ENCODE data around the gene SULT1A2. TPM values are rescaled to one million over a fixed set of nuclear protein-coding genes. Genes with fewer than 3 reads are reported as not detected.

The SULT1A2 gene
- total and polyA plus RNA-seq, 2 of the 13 experiments (the other 11 are each of a cell fraction or from before 2014, with no cell fraction given), result 33.0 to 34.2 TPM

- TF ChIP-seq TRAFD1 (CRISPR knock-in tag; IDR thresholded peaks at IDR 0.05; ENCODE audit: borderline replicate concordance) (no peak), ZNF317 (CRISPR knock-in tag; IDR thresholded peaks at IDR 0.05) (no peak), GABPB1 (CRISPR knock-in tag; IDR thresholded peaks at IDR 0.05) (peak; percentile 38; the same call in 1 of the 2 replicates), TP53 (CRISPR knock-in tag; conservative IDR thresholded peaks at IDR 0.05) (no peak), DMAP1 (CRISPR knock-in tag; IDR thresholded peaks at IDR 0.05) (0 out of 2 replicates have a peak, but pooled peaks have one; percentile 42), KAT8 (CRISPR knock-in tag; IDR thresholded peaks at IDR 0.05) (peak; percentile 38; the same call in 1 of the 2 replicates), DPF2 (CRISPR knock-in tag; IDR thresholded peaks at IDR 0.05; ENCODE audit: borderline replicate concordance, low read depth) (no peak), ZNF34 (CRISPR knock-in tag; IDR thresholded peaks at IDR 0.05; ENCODE audit: borderline replicate concordance) (no peak), REXO4 (CRISPR knock-in tag; IDR thresholded peaks at IDR 0.05; ENCODE audit: borderline replicate concordance) (no peak), NFE2 (CRISPR knock-in tag; IDR thresholded peaks at IDR 0.05) (no peak), HNF1A (IDR thresholded peaks at IDR 0.05; ENCODE audit: low read depth) (no peak), HNF1A (CRISPR knock-in tag; IDR thresholded peaks at IDR 0.05; ENCODE audit: borderline replicate concordance) (no peak), ZSCAN20 (CRISPR knock-in tag; IDR thresholded peaks at IDR 0.05; ENCODE audit: borderline replicate concordance) (no peak), TCF7 (IDR thresholded peaks at IDR 0.05; ENCODE audit: low read depth) (no peak), ZNF709 (CRISPR knock-in tag; IDR thresholded peaks at IDR 0.05) (no peak), POGZ (CRISPR knock-in tag; IDR thresholded peaks at IDR 0.05) (no peak), KMT2B (CRISPR knock-in tag; IDR thresholded peaks at IDR 0.05) (no peak), MTA1 (CRISPR knock-in tag; IDR thresholded peaks at IDR 0.05; ENCODE audit: borderline replicate concordance) (no peak), ZNF883 (CRISPR knock-in tag; IDR thresholded peaks at IDR 0.05; ENCODE audit: not compliant biosample characterization) (no peak), ZNF124 (CRISPR knock-in tag; IDR thresholded peaks at IDR 0.05) (no peak)
- TF ChIP-seq, protein P1, sequence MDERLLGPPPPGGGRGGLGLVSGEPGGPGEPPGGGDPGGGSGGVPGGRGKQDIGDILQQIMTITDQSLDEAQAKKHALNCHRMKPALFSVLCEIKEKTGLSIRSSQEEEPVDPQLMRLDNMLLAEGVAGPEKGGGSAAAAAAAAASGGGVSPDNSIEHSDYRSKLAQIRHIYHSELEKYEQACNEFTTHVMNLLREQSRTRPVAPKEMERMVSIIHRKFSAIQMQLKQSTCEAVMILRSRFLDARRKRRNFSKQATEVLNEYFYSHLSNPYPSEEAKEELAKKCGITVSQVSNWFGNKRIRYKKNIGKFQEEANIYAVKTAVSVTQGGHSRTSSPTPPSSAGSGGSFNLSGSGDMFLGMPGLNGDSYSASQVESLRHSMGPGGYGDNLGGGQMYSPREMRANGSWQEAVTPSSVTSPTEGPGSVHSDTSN (CRISPR knock-in tag; IDR thresholded peaks at IDR 0.05), result peak; percentile 72
- TF ChIP-seq, protein P2, sequence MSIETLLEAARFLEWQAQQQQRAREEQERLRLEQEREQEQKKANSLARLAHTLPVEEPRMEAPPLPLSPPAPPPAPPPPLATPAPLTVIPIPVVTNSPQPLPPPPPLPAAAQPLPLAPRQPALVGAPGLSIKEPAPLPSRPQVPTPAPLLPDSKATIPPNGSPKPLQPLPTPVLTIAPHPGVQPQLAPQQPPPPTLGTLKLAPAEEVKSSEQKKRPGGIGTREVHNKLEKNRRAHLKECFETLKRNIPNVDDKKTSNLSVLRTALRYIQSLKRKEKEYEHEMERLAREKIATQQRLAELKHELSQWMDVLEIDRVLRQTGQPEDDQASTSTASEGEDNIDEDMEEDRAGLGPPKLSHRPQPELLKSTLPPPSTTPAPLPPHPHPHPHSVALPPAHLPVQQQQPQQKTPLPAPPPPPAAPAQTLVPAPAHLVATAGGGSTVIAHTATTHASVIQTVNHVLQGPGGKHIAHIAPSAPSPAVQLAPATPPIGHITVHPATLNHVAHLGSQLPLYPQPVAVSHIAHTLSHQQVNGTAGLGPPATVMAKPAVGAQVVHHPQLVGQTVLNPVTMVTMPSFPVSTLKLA (IDR thresholded peaks at IDR 0.05), result no peak
These were observed at the start of gene SULT1A2 (continued) for GRCh38 chr16:28596840-28597691.
